ENCODE data around the gene LDLRAD3.

The LDLRAD3 gene

DNA sequence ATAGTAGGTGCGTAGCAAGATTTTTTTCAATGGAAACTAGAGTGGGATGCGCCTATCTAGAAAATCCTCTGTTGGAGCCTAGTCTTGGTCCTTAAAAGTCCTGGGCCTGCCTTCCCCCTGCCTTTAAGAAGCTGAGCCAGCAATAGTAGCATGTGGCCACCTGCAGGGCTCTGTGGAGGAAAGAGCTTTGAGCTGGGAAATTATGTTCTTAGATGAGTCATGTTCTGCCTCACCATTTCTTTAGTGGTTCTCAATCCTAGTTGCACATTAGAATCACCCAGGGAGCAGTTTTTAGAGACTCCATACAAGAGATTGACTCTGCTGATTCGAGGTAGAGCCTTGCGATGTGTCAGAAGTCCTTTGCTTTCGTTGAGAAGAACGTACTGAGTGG lies 211.9 kb downstream of the LDLRAD3 start:
- TF ChIP-seq GATA3 (IDR thresholded peaks at IDR 0.05; ENCODE audit: low read depth, low read length) (no peak), GATA2 (IDR thresholded peaks at IDR 0.05; ENCODE audit: low read depth, low read length) (no peak)

- TF ChIP-seq GATA3 (IDR thresholded peaks at IDR 0.05; ENCODE audit: low read depth, low read length): no peak
- no peak for TF ChIP-seq GATA2 (IDR thresholded peaks at IDR 0.05; ENCODE audit: low read depth, low read length)
Measured at GRCh38 chr11:36156161-36156816, 212.4 kb downstream of the LDLRAD3 start.

- TF ChIP-seq GATA2 (IDR thresholded peaks at IDR 0.05; ENCODE audit: low read depth, low read length): no peak
- TF ChIP-seq GATA3 (IDR thresholded peaks at IDR 0.05; ENCODE audit: low read depth, low read length): no peak
Measured at GRCh38 chr11:36156817-36157519, 213.1 kb downstream of the LDLRAD3 start.

DNA sequence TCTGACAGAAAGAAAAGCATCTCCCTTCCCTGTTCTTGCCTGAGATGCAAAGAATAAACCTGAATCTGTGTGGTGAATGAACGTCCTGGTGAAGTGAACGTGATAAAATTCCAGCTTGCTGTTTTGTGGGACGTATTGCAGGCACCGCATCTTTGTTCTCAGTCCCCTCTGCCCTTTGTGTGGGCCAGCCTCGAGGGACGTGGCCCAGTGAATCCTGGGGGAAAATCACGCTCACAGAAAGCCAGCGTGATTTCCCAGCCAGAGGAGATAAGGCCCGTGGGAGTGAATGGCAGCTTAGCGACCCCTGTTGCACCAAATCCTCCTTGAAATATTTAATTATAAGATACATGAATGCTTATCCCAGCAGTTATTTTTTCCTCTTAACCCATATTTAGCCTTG lies 216.2 kb downstream of the LDLRAD3 start:
- TF ChIP-seq GATA2 (IDR thresholded peaks at IDR 0.05; ENCODE audit: low read depth, low read length) (peak; percentile 39), GATA3 (IDR thresholded peaks at IDR 0.05; ENCODE audit: low read depth, low read length) (no peak)

GRCh38 chr11:36161572-36161971 lies 217.7 kb downstream of the LDLRAD3 start:
- TF ChIP-seq GATA3 (IDR thresholded peaks at IDR 0.05; ENCODE audit: low read depth, low read length) (no peak), GATA2 (IDR thresholded peaks at IDR 0.05; ENCODE audit: low read depth, low read length) (no peak)

DNA sequence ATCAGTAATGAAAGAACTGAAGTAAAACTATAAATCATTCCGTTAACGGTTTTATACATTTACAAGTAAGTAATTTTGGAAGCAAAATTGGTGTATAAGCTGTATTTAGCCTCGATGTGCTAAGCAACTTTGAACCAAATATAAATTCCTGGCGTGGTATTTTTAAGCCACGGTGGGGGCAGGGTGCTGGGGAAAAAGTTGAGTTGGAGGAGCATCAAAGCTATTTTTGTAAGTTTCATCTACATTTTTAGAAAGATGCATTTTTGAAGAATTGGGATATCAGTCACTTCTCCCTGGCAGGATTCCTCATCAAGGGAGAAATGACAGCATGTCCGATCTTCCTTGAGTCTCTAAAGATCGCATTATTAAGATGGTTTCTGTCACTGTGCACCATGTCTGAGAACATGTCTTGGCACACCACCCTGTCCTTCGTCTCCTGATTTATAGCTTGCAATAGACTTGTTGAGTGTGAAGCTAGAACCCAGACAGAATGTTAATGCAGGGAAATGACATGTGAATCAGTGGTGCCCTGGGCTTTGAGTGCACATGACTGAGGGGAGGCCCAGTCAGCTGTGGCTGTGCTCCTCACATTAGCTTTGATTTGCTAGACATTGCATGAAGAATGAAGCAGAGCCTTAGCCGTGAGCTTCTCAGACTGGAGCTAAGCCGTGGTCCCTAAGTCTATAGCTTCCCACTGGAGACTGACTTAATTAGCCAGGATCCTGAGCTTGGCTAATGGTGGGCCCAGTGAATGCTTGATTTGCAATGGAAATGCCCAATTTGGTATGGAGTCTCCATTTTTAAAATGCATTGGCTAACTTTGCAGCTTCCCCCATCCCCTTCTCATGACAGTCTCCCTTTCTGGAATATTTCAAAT lies 218.4 kb downstream of the LDLRAD3 start:
- TF ChIP-seq GATA2 (IDR thresholded peaks at IDR 0.05; ENCODE audit: low read depth, low read length): no peak
- TF ChIP-seq GATA3 (IDR thresholded peaks at IDR 0.05; ENCODE audit: low read depth, low read length): no peak

- peak; percentile 96 for TF ChIP-seq GATA2 (IDR thresholded peaks at IDR 0.05; ENCODE audit: low read depth, low read length)
- peak; percentile 80 for TF ChIP-seq GATA3 (IDR thresholded peaks at IDR 0.05; ENCODE audit: low read depth, low read length)
Measured at GRCh38 chr11:36162883-36163434, 219.1 kb downstream of the LDLRAD3 start.

GRCh38 chr11:36164506-36165250 lies 220.8 kb downstream of the LDLRAD3 start:
- TF ChIP-seq GATA3 (IDR thresholded peaks at IDR 0.05; ENCODE audit: low read depth, low read length): no peak
- peak; percentile 60 for TF ChIP-seq GATA2 (IDR thresholded peaks at IDR 0.05; ENCODE audit: low read depth, low read length)

DNA sequence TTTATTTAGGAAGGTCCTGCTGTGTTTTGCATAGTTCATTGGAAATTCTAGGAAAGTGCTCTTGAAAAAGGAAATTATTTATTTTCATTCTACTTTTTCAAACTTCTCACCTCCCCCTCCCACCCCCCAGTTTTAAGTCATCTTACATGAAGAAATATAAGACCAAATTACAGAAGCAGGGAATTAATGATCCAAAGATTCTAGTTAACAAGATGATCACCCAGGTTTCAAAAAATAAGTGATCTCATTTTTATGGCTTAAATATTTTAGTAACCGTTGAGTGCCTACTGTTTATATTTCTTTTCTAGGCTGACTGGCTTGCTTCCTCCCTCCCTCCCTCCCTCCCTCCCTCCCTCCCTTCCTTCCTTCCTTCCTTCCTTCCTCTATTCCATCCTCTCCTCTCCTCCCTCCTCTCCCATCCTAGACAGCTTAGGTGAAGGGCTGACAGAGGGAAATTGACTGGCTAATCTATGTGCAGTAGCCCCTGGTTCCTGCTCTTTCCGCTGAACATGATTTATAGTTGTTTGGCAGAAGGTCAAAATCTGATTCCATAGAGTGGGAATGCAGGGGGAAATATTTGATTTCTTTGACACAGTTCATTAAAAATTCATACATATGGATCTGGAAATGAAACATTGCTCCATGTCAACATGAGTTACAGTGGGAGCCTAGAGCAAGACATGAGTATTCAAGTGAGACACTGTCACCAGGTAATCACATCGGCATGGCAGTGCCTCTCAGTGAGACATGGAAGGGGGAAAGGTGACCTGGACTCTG lies 221.9 kb downstream of the LDLRAD3 start:
- TF ChIP-seq GATA2 (IDR thresholded peaks at IDR 0.05; ENCODE audit: low read depth, low read length) (peak; percentile 3; the same call in 1 of the 2 replicates), GATA3 (IDR thresholded peaks at IDR 0.05; ENCODE audit: low read depth, low read length) (no peak)

DNA sequence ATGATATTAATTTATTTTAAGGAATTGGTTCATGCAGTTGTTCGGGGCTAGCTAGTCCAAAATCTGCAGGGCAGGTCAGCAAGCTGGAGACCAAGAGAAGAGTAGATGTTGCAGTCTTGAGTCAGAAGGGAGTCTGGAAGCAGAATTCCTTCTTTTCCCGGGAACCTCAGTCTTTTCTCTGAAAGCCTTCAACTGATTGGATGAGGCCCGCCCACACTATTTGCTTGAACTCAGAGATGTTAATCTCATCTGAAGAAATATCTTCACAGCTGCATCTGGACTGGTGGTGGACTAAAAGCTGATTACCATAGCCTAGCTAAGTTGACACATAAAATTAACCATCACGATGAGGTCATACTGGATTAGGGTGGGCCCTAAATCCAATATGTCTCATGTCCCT lies 223.2 kb downstream of the LDLRAD3 start:
- TF ChIP-seq GATA2 (IDR thresholded peaks at IDR 0.05; ENCODE audit: low read depth, low read length) (no peak), GATA3 (IDR thresholded peaks at IDR 0.05; ENCODE audit: low read depth, low read length) (no peak)

GRCh38 chr11:36167729-36168128 lies 223.9 kb downstream of the LDLRAD3 start:
- no peak for TF ChIP-seq GATA2 (IDR thresholded peaks at IDR 0.05; ENCODE audit: low read depth, low read length)
- TF ChIP-seq GATA3 (IDR thresholded peaks at IDR 0.05; ENCODE audit: low read depth, low read length): no peak

DNA sequence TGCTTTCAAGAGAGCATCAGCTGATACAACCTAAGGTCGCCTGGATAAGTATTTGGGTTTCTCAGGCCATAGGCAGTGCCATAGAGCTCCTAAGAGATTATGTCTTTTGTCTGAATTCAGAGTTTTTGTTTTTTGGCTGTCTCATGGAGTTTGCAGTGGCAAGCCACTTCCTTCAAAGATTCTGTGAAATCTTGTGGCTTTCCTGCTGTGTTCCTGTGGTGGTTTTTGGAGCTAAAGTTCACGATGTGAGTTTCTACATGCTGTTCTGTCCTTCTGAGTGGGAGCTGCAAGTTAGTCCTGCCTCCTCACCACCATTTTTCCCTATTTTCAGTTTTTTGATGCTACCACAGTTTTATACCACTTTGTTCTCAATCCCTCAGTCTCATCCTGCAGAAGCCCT lies 234.0 kb downstream of the LDLRAD3 start:
- TF ChIP-seq GATA2 (IDR thresholded peaks at IDR 0.05; ENCODE audit: low read depth, low read length): no peak

All from SH-SY5Y (cell line).